Colonic mucosa (tissue), 4 donors: ENCODE measurements around the gene NTRK2. TPM values are rescaled to one million over a fixed set of nuclear protein-coding genes. Genes with fewer than 3 reads are reported as not detected.

Experiments
- DNase-seq: peaks from one replicate; pipeline ENCODE4 v3.0.0-alpha.2; 2020
- H3K27ac ChIP-seq: fragments of 200-600 bp; one replicate; pipeline ENCODE4 v1.8.0; 2021
- H3K27me3 ChIP-seq: fragments of 200-600 bp; one replicate; pipeline ENCODE4 v1.8.0; 2021
- H3K36me3 ChIP-seq: fragments of 200-600 bp; one replicate; pipeline ENCODE4 v1.8.0; 2021
- H3K4me1 ChIP-seq: fragments of 200-600 bp; one replicate; pipeline ENCODE4 v1.8.0; 2021; ENCODE audit warnings: mild to moderate bottlenecking
- H3K4me3 ChIP-seq: fragments of 200-600 bp; one replicate; pipeline ENCODE4 v1.8.0; 2021
- H3K9ac ChIP-seq, 2 donors: one replicate each; pipeline ENCODE4 v1.7.0; 2013; ENCODE audit warnings: control low read depth in 2 of 2, low read depth in 2 of 2, low read length in 2 of 2
- H3K9me3 ChIP-seq: fragments of 200-600 bp; one replicate; pipeline ENCODE4 v1.8.0; 2021
- intact Hi-C: fragments of 100-400 bp; cut with DNase I; formaldehyde crosslinking; loops from one replicate; pipeline ENCODE4 v1.14.1; 2022
- total RNA-seq, 2 donors: library from RNA; stranded (reverse); fragmentation: NEBNext Ultra II Directional in 1 of 2; extraction: Animal tissue kit (Norgen Biotek cat#: 25700) in 1 of 2; gene quantifications; one replicate each; pipeline ENCODE4 v1.2.1, GENCODE V29; 2021
- TF ChIP-seq, protein P1 (sequence below): fragments of 200-600 bp; IDR thresholded peaks from one replicate; pipeline ENCODE4 v1.8.0; 2022; ENCODE audit warnings: antibody characterized with exemption, mild to moderate bottlenecking
- donor health status: healthy.
- donor health status: DM: no; HTN: no; CAD: no.
- donor health status: DM: no; HTN: no; CAD: no.

The NTRK2 gene
- total RNA-seq, 2 donors from 2014 or later = 0.52 to 2.3 TPM

DNA sequence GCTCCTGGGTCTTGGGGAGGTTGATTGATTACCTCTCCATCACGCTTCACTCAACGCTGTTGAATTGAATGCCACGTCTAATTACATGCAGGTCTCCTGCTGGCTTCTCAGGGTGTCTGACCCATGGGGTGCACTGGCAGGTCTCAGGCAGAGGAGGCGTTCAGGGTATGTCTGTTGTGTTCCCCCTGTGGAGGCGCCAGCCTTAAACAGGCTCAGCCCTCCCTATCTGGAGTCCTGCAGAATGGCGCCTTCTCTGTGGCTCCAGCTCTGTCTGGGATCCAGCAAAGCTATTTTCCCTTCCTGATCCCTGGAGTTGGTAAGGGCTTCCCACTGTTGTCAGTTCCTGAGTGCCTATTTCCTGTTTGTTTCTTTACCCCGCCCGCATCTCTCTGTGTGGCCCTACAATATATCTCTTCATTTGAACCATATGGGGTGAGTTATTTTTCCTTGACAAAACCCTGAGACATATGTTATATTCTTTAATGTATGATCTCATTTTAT is 150.0 kb downstream of the NTRK2 start:
- intact Hi-C loops = no loop called here
- H3K9ac ChIP-seq = no peak overlapping the region
- no peak overlapping the region for H3K27ac ChIP-seq
- no peaks in the 10 kb centered on the region for H3K4me1 ChIP-seq
- H3K36me3 ChIP-seq = no peaks in the 10 kb centered on the region
- TF ChIP-seq, protein P1, sequence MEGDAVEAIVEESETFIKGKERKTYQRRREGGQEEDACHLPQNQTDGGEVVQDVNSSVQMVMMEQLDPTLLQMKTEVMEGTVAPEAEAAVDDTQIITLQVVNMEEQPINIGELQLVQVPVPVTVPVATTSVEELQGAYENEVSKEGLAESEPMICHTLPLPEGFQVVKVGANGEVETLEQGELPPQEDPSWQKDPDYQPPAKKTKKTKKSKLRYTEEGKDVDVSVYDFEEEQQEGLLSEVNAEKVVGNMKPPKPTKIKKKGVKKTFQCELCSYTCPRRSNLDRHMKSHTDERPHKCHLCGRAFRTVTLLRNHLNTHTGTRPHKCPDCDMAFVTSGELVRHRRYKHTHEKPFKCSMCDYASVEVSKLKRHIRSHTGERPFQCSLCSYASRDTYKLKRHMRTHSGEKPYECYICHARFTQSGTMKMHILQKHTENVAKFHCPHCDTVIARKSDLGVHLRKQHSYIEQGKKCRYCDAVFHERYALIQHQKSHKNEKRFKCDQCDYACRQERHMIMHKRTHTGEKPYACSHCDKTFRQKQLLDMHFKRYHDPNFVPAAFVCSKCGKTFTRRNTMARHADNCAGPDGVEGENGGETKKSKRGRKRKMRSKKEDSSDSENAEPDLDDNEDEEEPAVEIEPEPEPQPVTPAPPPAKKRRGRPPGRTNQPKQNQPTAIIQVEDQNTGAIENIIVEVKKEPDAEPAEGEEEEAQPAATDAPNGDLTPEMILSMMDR = no peak
- DNase-seq = no peak
- H3K27me3 ChIP-seq = no peaks in the 10 kb centered on the region
- H3K4me3 ChIP-seq = no peak overlapping the region
- H3K9me3 ChIP-seq = no peaks in the 10 kb centered on the region

DNA sequence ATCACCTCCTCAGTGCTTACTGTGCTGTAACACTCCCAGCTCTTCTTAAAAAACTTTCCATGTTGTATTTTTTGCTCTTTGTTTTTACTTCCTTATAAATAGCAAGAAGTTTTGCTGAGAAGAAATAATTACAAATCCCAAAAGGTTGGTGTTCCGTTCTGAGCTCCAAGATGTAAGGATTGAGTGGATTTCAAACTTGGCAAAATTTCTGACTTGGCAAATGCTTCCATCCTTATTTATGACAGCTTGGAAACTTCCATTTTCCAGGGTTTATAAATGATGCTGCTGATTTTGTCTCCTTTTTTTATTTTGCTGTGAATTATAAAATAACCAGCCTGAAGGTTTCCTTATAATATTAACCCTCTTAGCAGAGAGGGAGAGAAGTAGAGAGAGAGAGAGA is 151.9 kb downstream of the NTRK2 start:
- DNase-seq = no peak
- TF ChIP-seq, protein P1 = no peak
- Histone ChIP-seq H3K27ac (no peak overlapping the region), H3K27me3 (no peaks in the 10 kb centered on the region), H3K9me3 (no peaks in the 10 kb centered on the region), H3K36me3 (no peaks in the 10 kb centered on the region), H3K9ac (no peak overlapping the region), H3K4me3 (no peak overlapping the region), H3K4me1 (no peaks in the 10 kb centered on the region)
- intact Hi-C loops = no loop called here

GRCh38 chr9:84822589-84823233 is 153.2 kb downstream of the NTRK2 start:
- intact Hi-C loops = no loop called here
- H3K36me3 ChIP-seq = no peaks in the 10 kb centered on the region
- TF ChIP-seq, protein P1 = no peak
- no peak for DNase-seq
- no peak overlapping the region for H3K27ac ChIP-seq
- H3K4me1 ChIP-seq = no peaks in the 10 kb centered on the region
- no peak overlapping the region for H3K9ac ChIP-seq
- H3K9me3 ChIP-seq = no peaks in the 10 kb centered on the region
- H3K27me3 ChIP-seq = no peaks in the 10 kb centered on the region
- no peak overlapping the region for H3K4me3 ChIP-seq

DNA sequence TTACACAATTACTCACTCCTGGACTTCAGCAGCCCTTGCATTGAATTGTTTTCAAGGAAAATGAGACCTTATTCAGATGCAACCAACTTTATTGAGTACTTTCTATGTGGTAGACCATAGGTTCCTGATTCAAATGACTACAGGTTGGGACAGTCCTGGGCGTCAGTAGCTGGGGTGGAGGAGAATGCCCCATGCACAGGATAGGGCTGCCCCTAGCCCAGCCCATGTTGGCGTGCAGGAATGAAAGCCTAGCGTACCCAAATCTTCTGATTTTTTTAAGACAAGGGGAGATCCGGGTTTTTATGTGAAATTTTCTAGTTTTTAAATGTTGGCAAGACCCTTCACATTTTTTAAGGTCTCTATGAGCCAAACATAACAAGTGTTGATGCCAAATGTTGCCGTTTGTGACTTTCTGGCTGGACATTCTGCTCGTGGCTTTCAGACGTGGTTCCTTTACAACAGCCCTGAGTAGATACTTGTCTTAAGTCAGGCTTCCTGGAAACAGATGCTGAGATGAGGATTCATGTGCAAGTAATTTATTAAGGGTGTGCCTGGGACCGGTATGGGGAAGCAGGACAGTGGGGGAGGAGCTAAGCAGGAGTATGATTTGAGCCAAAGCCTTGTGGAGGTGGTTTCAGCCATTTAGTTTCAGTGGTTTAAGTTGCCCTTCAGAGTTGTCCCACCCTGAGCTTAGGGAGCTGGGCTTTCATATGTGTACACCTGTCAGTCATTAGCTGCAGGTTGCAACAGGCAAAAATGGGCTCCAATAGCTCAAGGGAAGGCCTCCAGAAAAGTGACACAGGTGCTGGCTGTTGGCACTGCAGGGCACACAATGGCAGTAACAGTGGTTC is 154.1 kb downstream of the NTRK2 start:
- no peaks in the 10 kb centered on the region for H3K4me1 ChIP-seq
- no peak overlapping the region for H3K9ac ChIP-seq
- H3K36me3 ChIP-seq = no peaks in the 10 kb centered on the region
- intact Hi-C loops = no loop called here
- no peak overlapping the region for H3K27ac ChIP-seq
- no peaks in the 10 kb centered on the region for H3K9me3 ChIP-seq
- TF ChIP-seq, protein P1 = no peak
- DNase-seq = peak; percentile 32
- no peak overlapping the region for H3K4me3 ChIP-seq
- H3K27me3 ChIP-seq = no peaks in the 10 kb centered on the region

- TF ChIP-seq, protein P1 = no peak
- H3K4me3 ChIP-seq = no peak overlapping the region
- no peaks in the 10 kb centered on the region for H3K36me3 ChIP-seq
- DNase-seq = no peak
- H3K4me1 ChIP-seq = no peaks in the 10 kb centered on the region
- intact Hi-C loops = no loop called here
- no peak overlapping the region for H3K27ac ChIP-seq
- H3K9me3 ChIP-seq = no peaks in the 10 kb centered on the region
- no peak overlapping the region for H3K9ac ChIP-seq
- H3K27me3 ChIP-seq = no peaks in the 10 kb centered on the region
Observed at GRCh38 chr9:84827216-84827765, 157.8 kb downstream of the NTRK2 start.
